GM12891 (cell line): ENCODE measurements around the gene PYGM.

Source experiments
- PAX5 ChIP-seq: IDR thresholded peaks from 2 replicates; pipeline ENCODE4 v1.6.1; 2011; ENCODE audit warnings: low read length, moderate library complexity, mild to moderate bottlenecking; ENCODE audit not compliant: insufficient read depth, severe bottlenecking
- POLR2A ChIP-seq: IDR thresholded peaks from 2 replicates; pipeline ENCODE4 v1.6.1; 2011; ENCODE audit warnings: low read depth, low read length, control low read depth
- POLR2AphosphoS5 ChIP-seq: IDR thresholded peaks from 2 replicates; pipeline ENCODE4 v1.6.1; 2011; ENCODE audit warnings: low read depth, low read length, control low read depth
- POU2F2 ChIP-seq: IDR thresholded peaks from 2 replicates; pipeline ENCODE4 v1.6.1; 2011; ENCODE audit warnings: low read depth, mild to moderate bottlenecking, control low read depth, low read length, moderate library complexity
- SPI1 ChIP-seq: IDR thresholded peaks from 2 replicates; pipeline ENCODE4 v1.6.1; 2011; ENCODE audit warnings: low read depth, low read length, control low read depth
- TAF1 ChIP-seq: IDR thresholded peaks from 2 replicates; pipeline ENCODE4 v1.6.1; 2011; ENCODE audit warnings: low read depth, low read length, control low read depth

DNA sequence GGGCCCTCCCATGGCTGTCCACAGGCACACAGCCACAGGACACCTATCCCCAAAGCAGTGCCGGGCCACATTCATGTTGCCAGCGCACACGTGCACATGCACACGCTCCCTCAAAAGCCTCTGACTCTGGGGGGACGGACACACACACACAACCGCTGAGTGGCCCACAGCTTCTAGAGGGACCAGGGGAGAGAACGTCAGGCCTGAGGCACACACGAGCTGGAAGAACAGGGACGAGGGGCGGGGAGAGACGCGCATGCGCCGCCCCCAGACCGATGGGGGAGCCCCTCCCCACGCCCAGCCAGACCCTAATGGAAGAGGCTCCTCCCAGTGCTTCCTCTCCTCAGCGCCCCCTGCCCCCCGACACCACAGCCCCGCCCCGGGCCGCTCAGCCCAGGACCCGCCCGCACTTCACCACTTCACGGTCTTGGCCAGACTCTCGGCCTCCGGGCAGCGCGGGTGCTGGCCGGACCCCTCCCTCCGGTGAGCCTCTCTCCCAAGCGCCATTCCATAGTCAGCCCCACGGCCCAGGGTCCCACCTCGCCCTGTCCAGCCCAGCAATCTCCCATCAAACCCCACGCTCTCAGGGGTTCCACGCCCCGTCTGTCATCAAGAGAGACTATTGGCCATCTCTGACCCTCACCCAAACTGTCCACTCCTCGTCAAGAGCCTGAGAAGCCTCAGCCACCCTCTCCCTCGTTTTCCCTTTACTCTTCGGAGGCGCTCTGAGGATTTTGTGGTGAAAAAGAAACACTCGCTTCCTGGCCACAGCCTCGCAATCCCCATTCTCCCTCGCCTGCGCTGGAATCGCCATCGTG, 48.4 kb downstream of the PYGM start:
- no peak for TF ChIP-seq POLR2AphosphoS5
- TF ChIP-seq TAF1, result no peak
- no peak for TF ChIP-seq POLR2A
- no peak for TF ChIP-seq SPI1
- TF ChIP-seq PAX5, result no peak
- no peak for TF ChIP-seq POU2F2
